HG03378 (cell line): ENCODE results near the gene FBXL15.
A peak's percentile ranks its signal among the peaks of the same experiment; 100 is the strongest.
"Not testable (repeated sequence)": the region's sequence is repeated elsewhere in the genome, so short reads cannot be mapped to it uniquely, and the experiment has no call there.

ENCODE experiments used
- ATAC-seq: cut with Tn5 transposase; IDR thresholded peaks from one replicate; pipeline ENCODE4 v1.9.1; 2021; ENCODE audit warnings: mild to moderate bottlenecking, moderate library complexity; ENCODE audit not compliant: unreplicated experiment

FBXL15 gene

GRCh38 chr10:102452672-102453340, 32.2 kb downstream of the FBXL15 start:
- ATAC-seq: no peak

GRCh38 chr10:102453502-102453901, 32.9 kb downstream of the FBXL15 start:
- no peak for ATAC-seq

- ATAC-seq: not testable (repeated sequence)
Measured at GRCh38 chr10:102454662-102455487, 34.2 kb downstream of the FBXL15 start.

GRCh38 chr10:102455893-102456471, 35.3 kb downstream of the FBXL15 start:
- ATAC-seq: no peak

- no peak for ATAC-seq
Measured at GRCh38 chr10:102457591-102458150, 37.0 kb downstream of the FBXL15 start.

- ATAC-seq: no peak
Measured at GRCh38 chr10:102458656-102459055, 38.0 kb downstream of the FBXL15 start.

- ATAC-seq: peak; percentile 26
Measured at GRCh38 chr10:102460836-102461186, 40.2 kb downstream of the FBXL15 start.

- ATAC-seq: peak; percentile 48
Measured at GRCh38 chr10:102461187-102462054, 40.8 kb downstream of the FBXL15 start.

- no peak for ATAC-seq
Measured at GRCh38 chr10:102462512-102463054, 41.9 kb downstream of the FBXL15 start.

GRCh38 chr10:102463983-102464382, 43.3 kb downstream of the FBXL15 start:
- ATAC-seq: no peak

GRCh38 chr10:102465466-102465865, 44.8 kb downstream of the FBXL15 start:
- no peak for ATAC-seq

- no peak for ATAC-seq
Measured at GRCh38 chr10:102467318-102467717, 46.7 kb downstream of the FBXL15 start.

- ATAC-seq: no peak
Measured at GRCh38 chr10:102467971-102468438, 47.4 kb downstream of the FBXL15 start.

GRCh38 chr10:102468683-102469082, 48.0 kb downstream of the FBXL15 start:
- no peak for ATAC-seq

- no peak for ATAC-seq
Measured at GRCh38 chr10:102470579-102471546, 50.2 kb downstream of the FBXL15 start.
